SK-MEL-5 (cell line): ENCODE measurements around the gene PTPN14. TPM values are rescaled to one million over a fixed set of nuclear protein-coding genes. Genes with fewer than 3 reads are reported as not detected.

Experiments used
- DNase-seq: peaks from one replicate; pipeline ENCODE4 v3.0.0-alpha.2; 2016; ENCODE audit warnings: low read depth, low spot score
- in situ Hi-C: cut with HindIII; loops from 2 replicates; pipeline ENCODE4 v1.10.0; 2016; ENCODE audit warnings: low sequenced_read_pairs, high pct_unique_total_duplicates, low pct_unique_long_range_greater_than_20kb
- total RNA-seq: library from RNA; depleted of rRNA; stranded (reverse); fragments of >200 nt; shearing (Covaris generic); gene quantifications from 2 replicates; pipeline ENCODE4 v1.2.3, GENCODE V29; 2014

Gene PTPN14
- total RNA-seq, 1 experiment from 2014 or later, result 5.4 TPM

DNA sequence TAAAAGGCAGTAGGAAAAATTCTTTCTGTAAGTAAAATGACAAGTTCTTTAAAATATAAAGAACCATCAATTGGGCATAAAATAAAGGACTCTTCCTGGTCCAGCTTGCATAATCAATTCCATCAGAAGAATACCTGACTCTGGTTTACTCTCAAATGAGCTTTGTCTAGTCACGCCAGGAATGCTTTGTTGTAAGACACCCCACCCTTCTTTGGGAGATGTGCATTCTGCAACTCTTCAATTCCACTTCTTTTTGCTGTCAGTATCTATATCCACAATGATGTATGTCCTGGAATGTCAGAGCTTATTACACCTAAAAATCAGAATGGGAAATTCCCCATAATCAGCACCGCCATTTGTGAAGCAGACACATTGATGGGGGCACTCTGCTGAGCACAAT lies 76.1 kb downstream of the PTPN14 start:
- in situ Hi-C loops, result no loop called here
- DNase-seq, result no peak

- no peak for DNase-seq
- in situ Hi-C loops, result no loop called here
Measured at GRCh38 chr1:214474467-214474866, 76.9 kb downstream of the PTPN14 start.

GRCh38 chr1:214473862-214474261 lies 77.5 kb downstream of the PTPN14 start:
- DNase-seq, result no peak
- in situ Hi-C loops, result no loop called here

GRCh38 chr1:214473387-214473786 lies 78.0 kb downstream of the PTPN14 start:
- DNase-seq, result no peak

GRCh38 chr1:214472364-214472763 lies 79.0 kb downstream of the PTPN14 start:
- no peak for DNase-seq
- in situ Hi-C loops, result no loop called here

More at GRCh38 chr1:214473387-214473786, 78.0 kb downstream of the PTPN14 start:
- in situ Hi-C loops, result no loop called here

GRCh38 chr1:214471458-214471857 lies 79.9 kb downstream of the PTPN14 start:
- in situ Hi-C loops, result no loop called here
- no peak for DNase-seq

- in situ Hi-C loops, result no loop called here
- no peak for DNase-seq
Measured at GRCh38 chr1:214470132-214470531, 81.3 kb downstream of the PTPN14 start.

DNA sequence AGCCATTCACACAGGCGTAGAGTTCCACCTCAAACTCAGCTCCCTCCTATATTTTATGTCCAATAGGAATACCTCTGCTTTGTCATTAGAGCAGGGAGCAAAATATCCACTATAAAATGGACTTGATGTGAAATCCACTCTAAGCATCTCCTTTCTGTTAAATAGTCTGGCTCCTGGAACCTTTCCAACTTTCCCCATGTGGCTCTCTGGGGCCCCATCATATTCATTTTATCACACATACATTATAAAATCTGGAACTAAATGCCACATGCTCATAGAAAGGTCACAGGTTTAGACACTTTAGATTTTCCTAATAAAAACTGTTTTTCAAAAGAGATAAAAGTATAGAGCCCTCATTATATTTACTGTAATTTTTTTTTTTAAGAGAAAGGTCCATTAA lies 82.1 kb downstream of the PTPN14 start:
- in situ Hi-C loops, result no loop called here
- no peak for DNase-seq

DNA sequence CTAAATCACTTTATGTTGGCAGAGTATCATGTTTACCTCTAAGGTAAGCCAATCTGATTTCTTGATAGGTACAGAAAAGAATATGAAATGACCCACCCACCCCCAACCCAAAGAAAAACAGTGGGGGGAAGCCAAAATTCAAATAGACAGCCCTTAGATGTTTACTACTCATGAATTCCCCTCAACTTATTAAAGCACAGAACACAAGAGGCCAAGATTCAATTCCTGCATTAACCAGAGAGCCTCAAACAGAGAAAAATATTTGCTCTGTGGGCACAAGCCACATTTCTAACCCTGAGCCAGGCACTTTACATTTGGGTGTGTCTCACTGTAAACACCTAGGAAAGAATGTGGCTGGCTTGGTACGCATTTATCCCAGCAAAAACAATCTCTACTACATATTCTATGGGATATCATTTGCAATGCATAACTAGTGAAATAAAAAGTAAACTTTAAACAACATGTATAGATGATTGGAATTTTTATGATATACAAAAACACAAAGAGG lies 84.3 kb downstream of the PTPN14 start:
- DNase-seq, result no peak
- in situ Hi-C loops, result no loop called here

DNA sequence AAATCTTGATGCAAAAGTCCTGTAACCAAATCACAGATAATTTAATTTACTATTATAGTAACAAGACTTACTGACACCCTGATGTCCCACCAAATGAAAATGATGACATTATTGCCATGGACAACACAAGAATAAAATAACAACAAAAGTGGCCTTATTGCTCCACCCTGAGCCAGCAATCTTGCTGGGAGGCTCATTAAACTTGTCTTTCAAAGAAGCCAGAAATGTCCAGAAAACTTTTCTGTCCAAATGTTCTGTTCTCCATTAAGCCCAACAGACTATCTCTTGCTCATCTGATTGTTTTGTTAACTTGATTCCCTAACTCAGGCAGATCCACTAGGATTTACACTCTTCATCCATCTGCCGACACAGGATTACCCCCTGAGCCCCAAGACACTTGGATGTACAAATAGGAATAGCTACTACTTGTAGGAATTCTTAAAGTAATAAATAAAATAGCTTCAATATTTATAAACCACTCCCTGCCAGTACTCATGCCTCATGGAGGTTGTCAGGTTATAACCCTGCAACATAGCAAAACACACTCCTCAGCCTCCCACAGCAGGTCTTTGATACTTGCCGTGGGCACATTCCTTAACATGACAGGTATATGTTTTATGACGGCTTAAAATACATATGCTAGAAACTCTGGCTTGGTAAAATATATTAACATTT lies 84.9 kb downstream of the PTPN14 start:
- no peak for DNase-seq
- in situ Hi-C loops, result no loop called here

DNA sequence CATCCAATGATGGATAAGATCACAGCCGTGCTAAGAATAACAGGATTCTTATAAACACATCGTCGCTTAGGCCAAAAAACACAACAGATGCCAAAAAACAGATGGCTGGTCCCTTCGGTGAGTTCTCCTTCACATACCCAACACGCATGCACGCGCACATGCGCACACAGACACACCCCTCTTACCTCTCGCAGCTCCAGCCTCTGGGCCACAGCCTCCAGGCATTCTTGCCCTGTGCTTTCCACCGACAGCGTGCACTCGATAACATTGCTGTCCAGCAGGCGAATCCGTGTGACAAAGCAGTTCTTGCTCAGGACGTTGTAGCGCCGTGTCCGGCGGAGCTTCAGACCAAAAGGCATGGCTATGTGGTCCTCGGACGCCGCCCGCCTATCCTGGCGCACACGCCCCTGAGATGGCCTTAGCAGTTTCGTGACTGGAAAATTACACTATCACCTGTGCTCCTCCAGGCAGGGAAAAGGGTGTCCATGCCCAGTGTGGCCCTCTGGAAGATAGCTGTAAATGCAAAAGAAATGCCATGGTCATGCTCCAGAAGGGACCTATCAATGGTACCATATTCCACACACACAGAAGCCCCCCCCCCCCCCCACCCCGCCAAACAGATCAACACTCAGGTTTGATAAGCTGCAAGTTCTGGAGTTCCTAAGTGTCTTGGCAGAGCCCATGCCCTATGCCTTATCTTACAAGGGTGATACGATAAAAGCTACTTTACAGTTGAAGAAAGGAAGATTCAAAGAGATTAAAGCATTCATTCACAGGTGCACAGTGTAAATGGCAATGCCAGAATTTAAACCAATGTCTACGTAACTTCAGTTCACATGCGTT lies 86.7 kb downstream of the PTPN14 start:
- no peak for DNase-seq
- in situ Hi-C loops, result no loop called here

DNA sequence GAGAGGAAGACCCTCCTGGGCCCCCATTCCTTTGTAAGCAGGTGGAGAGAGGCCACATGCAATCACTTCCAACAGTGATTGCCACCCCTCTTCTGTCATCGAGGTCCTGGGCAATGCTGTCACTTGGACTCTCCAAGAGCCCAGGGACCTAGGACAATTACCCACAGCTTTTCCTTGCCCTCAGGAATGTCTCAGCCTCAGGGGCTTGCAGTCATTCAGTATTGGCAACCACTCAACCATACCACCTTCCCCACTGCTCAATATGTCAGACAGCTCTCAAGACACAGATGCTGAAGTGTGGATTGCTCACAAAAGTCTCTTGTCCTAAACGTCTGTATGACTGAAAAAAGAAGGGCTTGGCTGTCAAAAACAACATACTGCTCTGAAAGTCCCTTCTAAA lies 87.8 kb downstream of the PTPN14 start:
- DNase-seq, result no peak
- in situ Hi-C loops, result no loop called here

DNA sequence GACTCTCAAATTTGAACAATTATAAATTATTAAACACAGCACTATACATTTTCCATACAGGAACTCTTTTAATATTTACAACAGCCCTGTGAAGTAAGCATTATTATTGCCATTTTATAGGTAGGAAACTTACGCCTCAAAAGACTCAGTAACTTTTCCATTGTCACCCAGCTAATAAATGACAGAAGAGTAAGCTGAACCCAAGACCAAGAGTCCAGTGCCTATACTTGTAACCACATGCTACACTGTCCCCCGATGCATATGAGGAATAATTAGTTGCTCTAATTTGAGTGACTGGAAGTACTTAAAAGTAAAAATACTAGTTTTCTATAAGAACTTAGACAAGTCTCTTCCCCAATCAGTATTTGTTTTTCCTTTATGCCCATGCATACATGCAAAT lies 88.5 kb downstream of the PTPN14 start:
- no peak for DNase-seq
- in situ Hi-C loops, result no loop called here

GRCh38 chr1:214461305-214461704 lies 90.1 kb downstream of the PTPN14 start:
- no peak for DNase-seq
- in situ Hi-C loops, result no loop called here

GRCh38 chr1:214460304-214460916 lies 91.0 kb downstream of the PTPN14 start:
- no peak for DNase-seq
- in situ Hi-C loops, result no loop called here

DNA sequence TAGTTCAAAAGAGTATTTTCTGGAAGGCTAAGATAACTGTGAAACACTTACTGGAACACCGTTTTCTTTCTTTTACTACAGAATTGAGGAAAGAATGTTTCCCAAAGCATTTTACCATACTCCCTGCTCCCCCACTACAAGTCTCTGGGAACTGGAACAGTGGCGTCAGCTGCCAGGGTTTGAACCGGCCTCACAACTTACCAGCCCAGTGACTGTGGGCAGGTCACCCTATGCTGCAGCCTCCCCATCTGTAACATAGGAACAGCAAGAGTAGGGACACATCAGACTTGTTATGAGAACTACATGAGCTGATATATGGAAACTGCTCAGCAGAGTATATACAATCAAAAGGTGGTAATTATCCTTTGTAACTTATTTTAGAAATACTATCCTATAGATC lies 91.5 kb downstream of the PTPN14 start:
- in situ Hi-C loops, result no loop called here
- no peak for DNase-seq

DNA sequence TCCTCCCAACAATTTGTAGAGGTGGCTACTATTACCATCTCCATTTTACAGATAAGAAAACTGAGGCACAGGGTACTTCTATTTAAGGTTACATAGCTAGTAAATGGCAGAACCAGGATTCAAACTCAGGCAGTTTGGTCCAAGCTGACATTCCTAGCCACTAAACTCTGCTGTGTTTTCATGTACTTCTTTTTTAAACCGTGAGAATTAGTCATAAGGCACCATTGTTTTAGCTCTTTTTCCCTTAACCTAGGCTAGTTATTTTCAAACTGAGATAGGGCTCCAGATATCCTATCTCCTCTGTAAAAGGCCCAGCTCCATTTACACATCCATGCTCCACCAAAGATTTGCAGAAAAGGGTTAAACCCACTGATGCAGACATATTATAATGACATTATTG lies 92.9 kb downstream of the PTPN14 start:
- no peak for DNase-seq
- in situ Hi-C loops, result no loop called here

GRCh38 chr1:214455971-214456867 lies 95.2 kb downstream of the PTPN14 start:
- DNase-seq, result no peak
- in situ Hi-C loops, result no loop called here
